Loucy (cell line): ENCODE measurements around the gene MTREX.

ENCODE experiments used
- H2AFZ ChIP-seq: fragments of 200-600 bp; sonication (generic); 2 replicates; pipeline ENCODE4 v1.6.0; 2016; ENCODE audit warnings: antibody characterized with exemption, mild to moderate bottlenecking, low read length, moderate library complexity
- H3F3A ChIP-seq: fragments of 200-600 bp; 2 replicates; pipeline ENCODE4 v1.6.0; 2016; ENCODE audit warnings: antibody characterized with exemption, low read depth, mild to moderate bottlenecking
- H3K27me3 ChIP-seq: fragments of 200-600 bp; sonication (generic); 2 replicates; pipeline ENCODE4 v1.6.1; 2014; ENCODE audit warnings: low read length, mild to moderate bottlenecking; ENCODE audit not compliant: insufficient read depth, poor library complexity, severe bottlenecking
- H3K36me3 ChIP-seq: fragments of 200-600 bp; sonication (generic); 2 replicates; pipeline ENCODE4 v1.6.1; 2016; ENCODE audit warnings: low read length; ENCODE audit not compliant: insufficient read depth
- H3K4me1 ChIP-seq: fragments of 200-600 bp; sonication (generic); 2 replicates; pipeline ENCODE4 v1.5.1; 2014; ENCODE audit warnings: low read length, mild to moderate bottlenecking; ENCODE audit not compliant: insufficient read depth, poor library complexity, severe bottlenecking
- H3K4me2 ChIP-seq: fragments of 200-600 bp; sonication (generic); 2 replicates; pipeline ENCODE4 v1.6.0; 2014; ENCODE audit warnings: antibody characterized with exemption, low read length, low read depth, mild to moderate bottlenecking; ENCODE audit not compliant: poor library complexity, severe bottlenecking
- H3K4me3 ChIP-seq: fragments of 200-600 bp; sonication (generic); 2 replicates; pipeline ENCODE4 v1.5.1; 2014; ENCODE audit warnings: low read length, mild to moderate bottlenecking, mixed read lengths; ENCODE audit not compliant: poor library complexity, severe bottlenecking
- H3K79me2 ChIP-seq: fragments of 200-600 bp; sonication (generic); 2 replicates; pipeline ENCODE4 v1.6.1; 2014; ENCODE audit warnings: low read length; ENCODE audit not compliant: insufficient read depth
- H3K9ac ChIP-seq: fragments of 200-600 bp; sonication (generic); 2 replicates; pipeline ENCODE4 v1.6.0; 2014; ENCODE audit warnings: mild to moderate bottlenecking, low read depth, low read length, moderate library complexity; ENCODE audit not compliant: poor library complexity, severe bottlenecking
- H3K9me2 ChIP-seq: fragments of 200-600 bp; sonication (generic); replicated peaks from 2 replicates; pipeline ENCODE4 v1.6.1; 2016; ENCODE audit warnings: low read depth, low read length, mixed read lengths
- H3K9me3 ChIP-seq: fragments of 200-600 bp; sonication (generic); 2 replicates; pipeline ENCODE4 v1.6.1; 2014; ENCODE audit warnings: mild to moderate bottlenecking, antibody characterized with exemption, low read length, low read depth; ENCODE audit not compliant: insufficient read depth
- H4K20me1 ChIP-seq: fragments of 200-600 bp; sonication (generic); 2 replicates; pipeline ENCODE4 v1.6.0; 2014; ENCODE audit warnings: antibody characterized with exemption, low read length, mild to moderate bottlenecking; ENCODE audit not compliant: insufficient read depth, poor library complexity, severe bottlenecking
- EZH2phosphoT487 ChIP-seq: fragments of 200-600 bp; IDR thresholded peaks from 2 replicates; pipeline ENCODE4 v1.6.1; 2018; ENCODE audit warnings: antibody characterized with exemption, mild to moderate bottlenecking, moderate library complexity, borderline replicate concordance
- TF ChIP-seq, protein P1 (sequence below): fragments of 200-600 bp; sonication (generic); conservative IDR thresholded peaks from 2 replicates; pipeline ENCODE4 v1.5.1; 2014; ENCODE audit warnings: mild to moderate bottlenecking, antibody characterized with exemption, low read length

MTREX gene

DNA sequence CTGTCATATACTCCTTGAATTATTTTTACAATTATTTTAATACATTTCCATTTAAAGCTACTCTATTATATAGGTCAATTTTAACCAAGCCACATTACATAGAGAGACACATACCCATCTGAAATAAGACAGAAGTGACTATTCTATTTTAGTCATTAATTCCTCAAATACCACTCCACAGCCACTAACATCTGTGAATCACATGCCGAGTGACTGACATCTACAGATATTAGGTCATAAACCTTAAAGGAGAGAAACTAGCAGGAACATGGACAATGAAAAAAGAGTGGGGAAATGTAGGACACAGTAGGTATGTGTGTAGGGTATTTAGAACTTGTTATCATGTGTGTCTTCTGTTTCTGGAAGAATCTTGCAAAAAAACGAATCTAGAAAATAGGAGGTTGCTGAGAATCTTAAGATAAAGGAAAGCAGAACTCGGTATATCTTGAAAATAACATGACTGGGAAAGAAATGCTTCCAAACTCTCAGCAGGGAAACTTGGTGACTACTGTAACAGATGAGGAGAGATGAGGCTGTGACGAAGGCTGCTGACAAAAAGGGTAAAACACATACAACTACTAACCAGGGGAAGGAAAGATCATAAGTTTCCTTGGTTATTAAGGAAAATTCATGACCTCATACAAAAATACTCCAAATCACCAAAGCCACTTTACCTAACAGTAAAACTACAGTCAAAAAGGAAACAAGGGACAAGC is 142.4 kb downstream of the MTREX start:
- no peak for TF ChIP-seq EZH2phosphoT487
- TF ChIP-seq, protein P1, sequence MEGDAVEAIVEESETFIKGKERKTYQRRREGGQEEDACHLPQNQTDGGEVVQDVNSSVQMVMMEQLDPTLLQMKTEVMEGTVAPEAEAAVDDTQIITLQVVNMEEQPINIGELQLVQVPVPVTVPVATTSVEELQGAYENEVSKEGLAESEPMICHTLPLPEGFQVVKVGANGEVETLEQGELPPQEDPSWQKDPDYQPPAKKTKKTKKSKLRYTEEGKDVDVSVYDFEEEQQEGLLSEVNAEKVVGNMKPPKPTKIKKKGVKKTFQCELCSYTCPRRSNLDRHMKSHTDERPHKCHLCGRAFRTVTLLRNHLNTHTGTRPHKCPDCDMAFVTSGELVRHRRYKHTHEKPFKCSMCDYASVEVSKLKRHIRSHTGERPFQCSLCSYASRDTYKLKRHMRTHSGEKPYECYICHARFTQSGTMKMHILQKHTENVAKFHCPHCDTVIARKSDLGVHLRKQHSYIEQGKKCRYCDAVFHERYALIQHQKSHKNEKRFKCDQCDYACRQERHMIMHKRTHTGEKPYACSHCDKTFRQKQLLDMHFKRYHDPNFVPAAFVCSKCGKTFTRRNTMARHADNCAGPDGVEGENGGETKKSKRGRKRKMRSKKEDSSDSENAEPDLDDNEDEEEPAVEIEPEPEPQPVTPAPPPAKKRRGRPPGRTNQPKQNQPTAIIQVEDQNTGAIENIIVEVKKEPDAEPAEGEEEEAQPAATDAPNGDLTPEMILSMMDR: no peak
- Histone ChIP-seq H4K20me1 (no peaks in the 10 kb centered on the region), H3K36me3 (no peaks in the 10 kb centered on the region), H3K4me3 (no peak overlapping the region), H3K27me3 (no peaks in the 10 kb centered on the region), H2AFZ (no peak overlapping the region), H3K9ac (no peak overlapping the region), H3K4me2 (no peak overlapping the region), H3K9me3 (no peaks in the 10 kb centered on the region), H3K4me1 (no peaks in the 10 kb centered on the region), H3K9me2 (no peaks in the 10 kb centered on the region), H3F3A (no peaks in the 10 kb centered on the region), H3K79me2 (no peaks in the 10 kb centered on the region)

DNA sequence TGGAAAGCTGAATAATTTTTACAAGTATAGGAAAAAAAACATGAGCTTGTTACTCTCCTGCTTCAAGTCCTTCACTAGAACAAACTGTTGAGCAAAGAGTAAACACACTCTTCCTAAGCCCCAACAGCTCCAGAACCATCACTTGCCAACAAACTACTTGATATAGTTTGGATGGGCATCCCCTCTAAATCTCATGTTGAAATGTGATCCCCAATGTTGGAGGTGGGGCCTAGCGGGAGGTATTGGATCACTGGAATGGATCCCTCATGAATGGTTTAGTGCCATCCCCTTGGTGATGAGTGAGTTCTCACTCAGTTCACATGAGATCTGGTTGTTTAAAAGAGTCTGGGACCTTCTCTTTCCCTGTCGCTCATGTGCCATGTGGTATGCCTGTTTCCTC is 144.2 kb downstream of the MTREX start:
- H3K4me2 ChIP-seq: no peak overlapping the region
- H3K36me3 ChIP-seq: no peaks in the 10 kb centered on the region
- H3K9me3 ChIP-seq: no peaks in the 10 kb centered on the region
- H3F3A ChIP-seq: no peaks in the 10 kb centered on the region
- H4K20me1 ChIP-seq: no peaks in the 10 kb centered on the region
- no peak overlapping the region for H2AFZ ChIP-seq
- no peak overlapping the region for H3K9ac ChIP-seq
- H3K79me2 ChIP-seq: no peaks in the 10 kb centered on the region
- H3K4me1 ChIP-seq: no peaks in the 10 kb centered on the region
- TF ChIP-seq, protein P1: no peak
- no peak for TF ChIP-seq EZH2phosphoT487
- H3K27me3 ChIP-seq: no peaks in the 10 kb centered on the region
- no peaks in the 10 kb centered on the region for H3K9me2 ChIP-seq
- H3K4me3 ChIP-seq: no peak overlapping the region

DNA sequence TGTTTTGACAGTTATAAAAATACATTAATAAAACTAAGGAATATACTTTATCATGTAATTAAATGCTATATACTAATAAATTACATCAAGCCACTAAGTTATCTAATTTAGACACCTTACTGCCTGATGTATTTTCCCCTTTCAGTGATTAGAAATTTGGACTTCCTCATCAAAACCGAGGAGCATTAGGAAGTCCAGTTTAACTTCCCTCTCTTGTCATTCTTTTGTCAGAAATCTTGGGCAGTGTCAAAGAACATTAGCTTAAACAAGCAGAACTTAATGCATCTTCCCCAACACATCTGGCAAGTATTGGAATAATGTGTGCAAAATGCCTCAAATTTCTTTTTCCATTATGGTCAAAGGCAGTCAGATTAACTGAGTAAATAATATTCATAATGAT is 145.4 kb downstream of the MTREX start:
- Histone ChIP-seq H3K4me1 (no peaks in the 10 kb centered on the region), H3K4me2 (no peak overlapping the region), H3F3A (no peaks in the 10 kb centered on the region), H3K36me3 (no peaks in the 10 kb centered on the region), H3K9me3 (no peaks in the 10 kb centered on the region), H4K20me1 (no peaks in the 10 kb centered on the region), H3K27me3 (no peaks in the 10 kb centered on the region), H3K9me2 (no peaks in the 10 kb centered on the region), H2AFZ (no peak overlapping the region), H3K4me3 (no peak overlapping the region), H3K79me2 (no peaks in the 10 kb centered on the region), H3K9ac (no peak overlapping the region)
- TF ChIP-seq, protein P1: no peak
- TF ChIP-seq EZH2phosphoT487: no peak
